Naive thymus-derived CD4-positive, alpha-beta T cell (primary cell): ENCODE data around the gene BEST4. TPM values are rescaled to one million over a fixed set of nuclear protein-coding genes. Genes with fewer than 3 reads are reported as not detected.

ENCODE experiments used
- ATAC-seq: fragments of 150-1000 bp; cut with Tn5 transposase; 2 replicates; pipeline ENCODE4 v1.10.0; 2021; ENCODE audit warnings: mild to moderate bottlenecking, moderate library complexity
- CTCF ChIA-PET: fragments of 350-600 bp; sonication (Branson Sonifier 250); formaldehyde crosslinking; loops from one replicate; lab custom pipeline; 2021; ENCODE audit warnings: antibody characterized with exemption; lab: Charles Lee
- POLR2A ChIA-PET: fragments of 350-600 bp; sonication (Branson Sonifier 250); formaldehyde crosslinking; loops from one replicate; lab custom pipeline; 2021; ENCODE audit warnings: antibody characterized with exemption, inconsistent platforms; lab: Charles Lee
- DNase-seq, 9 donors: peaks; one replicate each; pipeline versions ENCODE4 v3.0.0 to v3.0.0-alpha.2; 2020 to 2022; ENCODE audit warnings: mixed read lengths in 1 of 9
- H3K27ac ChIP-seq: one replicate; pipeline ENCODE4 v1.7.0; 2013; ENCODE audit warnings: mild to moderate bottlenecking, low read depth, low read length, moderate library complexity
- H3K27me3 ChIP-seq, 2 donors: one replicate each; pipeline ENCODE4 v1.7.0; 2013; ENCODE audit warnings: low read length in 2 of 2, mild to moderate bottlenecking in 2 of 2, moderate library complexity in 2 of 2; ENCODE audit not compliant: control insufficient read depth in 2 of 2, insufficient read depth in 2 of 2
- H3K36me3 ChIP-seq, 3 experiments: 1 replicate in 2 of 3; 2 replicates in 1 of 3; pipeline ENCODE4 v1.7.0; 2013; ENCODE audit warnings: low read length in 3 of 3, mild to moderate bottlenecking in 3 of 3, moderate library complexity in 1 of 3; ENCODE audit not compliant: insufficient read depth in 3 of 3, control insufficient read depth in 2 of 3
- H3K4me1 ChIP-seq, 2 donors: one replicate each; pipeline ENCODE4 v1.7.0; 2013; ENCODE audit warnings: low read length in 2 of 2, mild to moderate bottlenecking in 2 of 2, moderate library complexity in 1 of 2; ENCODE audit not compliant: control insufficient read depth in 2 of 2, insufficient read depth in 2 of 2
- H3K4me3 ChIP-seq: 2 replicates; pipeline ENCODE4 v1.7.0; 2013; ENCODE audit warnings: mild to moderate bottlenecking, low read length
- H3K9me3 ChIP-seq, 3 experiments: 1 replicate in 2 of 3; 2 replicates in 1 of 3; pipeline ENCODE4 v1.7.0; 2013; ENCODE audit warnings: low read length in 3 of 3; ENCODE audit not compliant: control insufficient read depth in 2 of 3
- H3K27ac Mint-ChIP-seq, 9 donors: one replicate each; pipeline ENCODE4 v1.8.0; 2020 to 2022; ENCODE audit warnings: mixed read lengths in 9 of 9, mild to moderate bottlenecking in 8 of 9, moderate library complexity in 5 of 9, inconsistent platforms in 2 of 9
- H3K27me3 Mint-ChIP-seq, 5 donors: one replicate each; pipeline ENCODE4 v1.8.0; 2021 to 2022; ENCODE audit warnings: mixed read lengths in 5 of 5, mild to moderate bottlenecking in 1 of 5
- H3K36me3 Mint-ChIP-seq, 5 donors: one replicate each; pipeline ENCODE4 v1.8.0; 2020 to 2022; ENCODE audit warnings: mixed read lengths in 5 of 5, mild to moderate bottlenecking in 3 of 5, inconsistent platforms in 1 of 5
- H3K4me1 Mint-ChIP-seq, 7 donors: one replicate each; pipeline ENCODE4 v1.8.0; 2020 to 2022; ENCODE audit warnings: mixed read lengths in 7 of 7, mild to moderate bottlenecking in 3 of 7, inconsistent platforms in 1 of 7
- H3K4me3 Mint-ChIP-seq, 10 donors: one replicate each; pipeline ENCODE4 v1.8.0; 2020 to 2022; ENCODE audit warnings: mild to moderate bottlenecking in 10 of 10, mixed read lengths in 10 of 10, moderate library complexity in 6 of 10, inconsistent platforms in 2 of 10
- H3K9me3 Mint-ChIP-seq, 11 donors: one replicate each; pipeline ENCODE4 v1.8.0; 2020 to 2022; ENCODE audit warnings: mixed read lengths in 11 of 11, mild to moderate bottlenecking in 4 of 11, inconsistent platforms in 1 of 11, moderate library complexity in 1 of 11
- intact Hi-C, 2 donors: fragments of 100-400 bp; cut with micrococcal nuclease; formaldehyde crosslinking; loops; one replicate each; pipeline ENCODE4 v1.15.1; 2023
- polyA plus RNA-seq, 2 donors: library from polyadenylated mRNA; unstranded; fragments of 300-500 nt; fragmentation: Illumina TruSeq; gene quantifications; one replicate each; pipeline ENCODE4 v1.2.3, GENCODE V29; 2021
- total RNA-seq, 6 experiments: library from RNA in 5 of 6; stranded (reverse) in 5 of 6; gene quantifications; 1 replicate in 5 of 6; 2 replicates in 1 of 6; pipeline ENCODE4 v1.2.3 and lab custom pipeline; 2021 to 2026

BEST4 gene
- total and polyA plus RNA-seq, 7 experiments from 2014 or later: 0.72 to 1.4 (median 0.95) TPM; not detected in 1

DNA sequence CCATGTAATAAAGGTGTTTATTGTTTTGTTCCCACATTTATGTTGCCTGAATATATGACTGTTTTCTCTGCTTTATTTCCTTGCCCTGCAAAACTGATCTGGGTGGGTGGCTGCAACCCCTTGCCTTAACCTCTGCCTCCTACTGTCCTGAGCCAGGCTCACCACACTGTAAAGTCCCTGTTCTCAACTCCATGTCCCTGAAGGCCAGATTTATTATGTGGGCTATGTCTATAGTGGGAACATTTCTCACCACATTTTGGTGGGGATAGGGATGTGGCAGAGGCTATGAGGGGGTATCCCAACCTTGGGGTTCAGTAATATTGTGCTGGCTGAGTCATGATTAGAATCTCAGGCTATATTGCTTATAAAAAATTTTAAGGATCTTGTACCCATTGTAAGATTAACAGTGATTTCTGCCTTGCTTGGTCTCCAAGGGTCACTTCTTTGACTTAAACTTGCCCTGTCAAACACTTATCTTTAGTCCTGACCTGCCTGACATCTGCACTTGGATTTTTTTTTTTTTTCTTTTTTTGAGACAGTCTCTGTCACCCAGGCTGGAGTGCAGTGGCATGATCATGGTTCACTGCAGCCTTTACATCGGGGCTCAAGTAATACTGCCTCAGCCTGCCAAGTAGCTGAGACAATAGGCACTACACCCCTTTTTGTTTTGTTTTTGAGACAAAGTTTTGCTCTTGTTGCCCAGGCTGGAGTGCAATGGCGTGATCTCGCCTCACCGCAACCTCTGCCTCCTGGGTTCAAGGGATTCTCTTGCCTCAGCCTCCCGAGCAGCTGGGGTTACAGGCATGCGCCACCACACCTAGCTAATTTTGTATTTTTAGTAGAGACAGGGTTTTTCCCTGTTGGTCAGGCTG lies 9.0 kb downstream of the BEST4 start:
- intact Hi-C loops: loop anchor here in 1 of 2 donors (10.0 kb wide), 1 partner anchor 906 kb away; the partner anchor contains the start of genes GPBP1L1 and TMEM69
- H3K4me1 Mint-ChIP-seq: peaks cover 26 to 54% (median 44%) of the 10 kb centered on the region in 7 donors
- DNase-seq (no peak), ATAC-seq (no peak)
- Histone ChIP-seq H3K9me3 (no peaks in the 10 kb centered on the region), H3K27me3 (no peaks in the 10 kb centered on the region), H3K4me3 (no peak overlapping the region), H3K36me3 (peaks cover 0 to 47% (median 7%) of the 10 kb centered on the region in 3 experiments), H3K27ac (no peak overlapping the region), H3K4me1 (peaks cover 10 to 27% of the 10 kb centered on the region in 2 donors)
- ChIA-PET CTCF (no interaction called here), POLR2A (interaction anchor here (0.6 to 5.5 kb wide), 6 partner anchors 18 to 261 kb away, joined by 3 to 63 read pairs (median 3); partner anchors contain the start of gene RNU5D-1)
- peak overlapping the region in 4 of 9 donors; percentile 3 to 74 (median 62) for H3K27ac Mint-ChIP-seq
- H3K36me3 Mint-ChIP-seq: peaks cover 8 to 53% (median 24%) of the 10 kb centered on the region in 5 donors
- H3K27me3 Mint-ChIP-seq: no peaks in the 10 kb centered on the region
- peak overlapping the region in 2 of 10 donors; percentile 5 to 28 for H3K4me3 Mint-ChIP-seq
- H3K9me3 Mint-ChIP-seq: no peaks in the 10 kb centered on the region

DNA sequence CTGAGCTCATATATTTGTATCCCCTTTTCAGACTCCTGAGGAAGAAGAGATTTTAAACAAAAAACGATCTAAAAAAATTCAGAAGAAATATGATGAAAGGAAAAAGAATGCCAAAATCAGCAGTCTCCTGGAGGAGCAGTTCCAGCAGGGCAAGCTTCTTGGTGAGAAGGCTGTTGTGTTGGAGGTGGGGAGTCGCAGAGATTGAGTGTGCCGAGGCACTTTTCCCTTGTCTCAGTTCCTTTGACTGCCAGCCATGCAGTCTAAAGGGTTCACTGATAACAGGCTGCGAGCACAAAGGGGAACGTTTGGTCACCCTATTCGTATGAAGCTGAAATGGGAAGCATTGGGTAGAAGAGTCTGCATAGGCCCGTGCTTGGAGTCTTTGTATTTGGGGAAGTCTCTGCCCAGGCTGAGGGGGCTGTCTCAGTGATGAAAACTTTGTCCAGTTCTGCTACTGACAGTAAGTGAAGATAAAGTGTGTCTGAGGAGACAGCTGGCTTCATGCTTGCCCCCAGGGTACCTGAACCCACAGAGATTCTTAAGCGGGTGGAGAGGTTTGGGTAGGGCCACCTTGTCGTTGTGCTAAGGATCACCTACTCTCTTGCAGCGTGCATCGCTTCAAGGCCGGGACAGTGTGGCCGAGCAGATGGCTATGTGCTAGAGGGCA lies 9.9 kb downstream of the BEST4 start:
- no peak overlapping the region for H3K27ac ChIP-seq
- no peaks in the 10 kb centered on the region for H3K27me3 Mint-ChIP-seq
- intact Hi-C loops: loop anchor here in 1 of 2 donors (10.0 kb wide), 1 partner anchor 907 kb away; the partner anchor contains the start of genes GPBP1L1 and TMEM69
- DNase-seq (no peak), ATAC-seq (no peak)
- H3K4me1 Mint-ChIP-seq: peaks cover 20 to 49% (median 37%) of the 10 kb centered on the region in 7 donors
- H3K9me3 Mint-ChIP-seq: no peaks in the 10 kb centered on the region
- peaks cover 6 to 19% of the 10 kb centered on the region in 2 donors for H3K4me1 ChIP-seq
- H3K4me3 Mint-ChIP-seq: peak overlapping the region in 6 of 10 donors; percentile 16 to 90 (median 88)
- peaks cover 0 to 47% (median 7%) of the 10 kb centered on the region in 3 experiments for H3K36me3 ChIP-seq
- no peak overlapping the region for H3K4me3 ChIP-seq
- ChIA-PET CTCF (interaction anchor here (1.1 kb wide), 1 partner anchor 714 kb away, joined by 4 read pairs; no protein-coding TSS in a partner anchor), POLR2A (interaction anchor here (0.8 to 5.5 kb wide), 6 partner anchors 9 to 57 kb away, joined by 3 to 93 read pairs (median 22); partner anchors contain the start of genes BEST4, BTBD19, DYNLT4 and RNU5D-1)
- peaks cover 8 to 51% (median 24%) of the 10 kb centered on the region in 5 donors for H3K36me3 Mint-ChIP-seq
- no peaks in the 10 kb centered on the region for H3K9me3 ChIP-seq
- no peaks in the 10 kb centered on the region for H3K27me3 ChIP-seq
- H3K27ac Mint-ChIP-seq: peak overlapping the region in 8 of 9 donors; percentile 3 to 95 (median 72)

DNA sequence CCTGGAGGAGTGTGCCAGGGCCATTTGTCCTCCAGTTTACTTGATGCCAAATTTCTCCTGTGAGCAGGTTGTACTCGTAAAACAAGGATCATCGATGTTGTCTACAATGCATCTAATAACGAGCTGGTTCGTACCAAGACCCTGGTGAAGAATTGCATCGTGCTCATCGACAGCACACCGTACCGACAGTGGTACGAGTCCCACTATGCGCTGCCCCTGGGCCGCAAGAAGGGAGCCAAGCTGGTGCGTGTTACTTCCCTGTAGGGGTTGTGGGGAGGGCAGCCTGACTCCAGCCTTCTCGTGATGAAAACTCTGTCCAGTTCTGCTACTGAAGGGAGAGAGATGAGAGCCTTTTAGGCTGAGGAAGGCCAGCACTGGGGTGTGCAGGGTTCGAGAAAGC lies 10.4 kb downstream of the BEST4 start:
- peaks cover 8 to 53% (median 24%) of the 10 kb centered on the region in 5 donors for H3K36me3 Mint-ChIP-seq
- DNase-seq (no peak), ATAC-seq (no peak)
- no peaks in the 10 kb centered on the region for H3K9me3 Mint-ChIP-seq
- Histone ChIP-seq H3K27me3 (no peaks in the 10 kb centered on the region), H3K27ac (peak overlapping the region; percentile 89), H3K4me3 (no peak overlapping the region), H3K4me1 (peaks cover 6 to 19% of the 10 kb centered on the region in 2 donors), H3K9me3 (no peaks in the 10 kb centered on the region), H3K36me3 (peaks cover 0 to 47% (median 7%) of the 10 kb centered on the region in 3 experiments)
- H3K4me1 Mint-ChIP-seq: peaks cover 20 to 53% (median 41%) of the 10 kb centered on the region in 7 donors
- H3K27me3 Mint-ChIP-seq: no peaks in the 10 kb centered on the region
- ChIA-PET CTCF (interaction anchor here (1.1 kb wide), 1 partner anchor 715 kb away, joined by 4 read pairs; no protein-coding TSS in a partner anchor), POLR2A (interaction anchor here (0.8 to 5.5 kb wide), 8 partner anchors 10 to 518 kb away, joined by 3 to 93 read pairs (median 14); partner anchors contain the start of genes BEST4, BTBD19, DYNLT4 and RNU5D-1)
- peak overlapping the region; percentile 30 to 95 (median 77) for H3K27ac Mint-ChIP-seq
- intact Hi-C loops: loop anchor here in 1 of 2 donors (10.0 kb wide), 1 partner anchor 907 kb away; the partner anchor contains the start of genes GPBP1L1 and TMEM69
- H3K4me3 Mint-ChIP-seq: peak overlapping the region; percentile 8 to 99 (median 88)

DNA sequence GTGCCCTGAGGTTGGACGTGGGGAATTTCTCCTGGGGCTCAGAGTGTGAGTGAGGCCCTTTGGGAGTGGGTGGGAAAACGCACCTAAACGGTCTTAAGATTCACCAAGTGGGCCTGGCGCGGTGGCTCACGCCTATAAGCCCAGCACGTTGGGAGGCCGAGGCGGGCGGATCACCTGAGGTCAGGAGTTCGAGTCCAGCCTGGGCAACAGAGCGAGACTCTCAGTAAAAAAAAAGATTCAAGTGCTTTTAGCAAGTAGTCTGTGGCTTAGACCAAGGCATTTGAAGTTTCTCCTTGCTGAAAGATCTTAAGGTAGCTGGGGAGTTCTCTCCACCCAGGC lies 11.3 kb downstream of the BEST4 start:
- H3K9me3 Mint-ChIP-seq: no peaks in the 10 kb centered on the region
- ATAC-seq: no peak
- H3K4me3 ChIP-seq: peak overlapping the region; percentile 99
- H3K4me3 Mint-ChIP-seq: peak overlapping the region; percentile 88 to 99 (median 92)
- H3K36me3 Mint-ChIP-seq: peaks cover 8 to 47% (median 24%) of the 10 kb centered on the region in 5 donors
- H3K27ac Mint-ChIP-seq: peak overlapping the region; percentile 91 to 98 (median 94)
- no peaks in the 10 kb centered on the region for H3K27me3 ChIP-seq
- CTCF ChIA-PET: interaction anchor here (1.6 kb wide), 1 partner anchor 24 kb away, joined by 8 read pairs; the partner anchor contains the start of gene PLK3
- POLR2A ChIA-PET: interaction anchor here (0.6 to 5.5 kb wide), 18 partner anchors 11 to 724 kb away, joined by 3 to 93 read pairs (median 12); partner anchors contain the start of genes BEST4, BTBD19, DYNLT4 and HECTD3
- DNase-seq: no peak
- H3K27me3 Mint-ChIP-seq: no peaks in the 10 kb centered on the region
- H3K9me3 ChIP-seq: no peaks in the 10 kb centered on the region
- peak overlapping the region; percentile 89 for H3K27ac ChIP-seq
- H3K4me1 Mint-ChIP-seq: peaks cover 20 to 53% (median 41%) of the 10 kb centered on the region in 7 donors
- intact Hi-C loops: loop anchor here in 1 of 2 donors (10.0 kb wide), 1 partner anchor 908 kb away; the partner anchor contains the start of genes GPBP1L1 and TMEM69
- peaks cover 6 to 19% of the 10 kb centered on the region in 2 donors for H3K4me1 ChIP-seq
- H3K36me3 ChIP-seq: peaks cover 0 to 47% (median 7%) of the 10 kb centered on the region in 3 experiments

DNA sequence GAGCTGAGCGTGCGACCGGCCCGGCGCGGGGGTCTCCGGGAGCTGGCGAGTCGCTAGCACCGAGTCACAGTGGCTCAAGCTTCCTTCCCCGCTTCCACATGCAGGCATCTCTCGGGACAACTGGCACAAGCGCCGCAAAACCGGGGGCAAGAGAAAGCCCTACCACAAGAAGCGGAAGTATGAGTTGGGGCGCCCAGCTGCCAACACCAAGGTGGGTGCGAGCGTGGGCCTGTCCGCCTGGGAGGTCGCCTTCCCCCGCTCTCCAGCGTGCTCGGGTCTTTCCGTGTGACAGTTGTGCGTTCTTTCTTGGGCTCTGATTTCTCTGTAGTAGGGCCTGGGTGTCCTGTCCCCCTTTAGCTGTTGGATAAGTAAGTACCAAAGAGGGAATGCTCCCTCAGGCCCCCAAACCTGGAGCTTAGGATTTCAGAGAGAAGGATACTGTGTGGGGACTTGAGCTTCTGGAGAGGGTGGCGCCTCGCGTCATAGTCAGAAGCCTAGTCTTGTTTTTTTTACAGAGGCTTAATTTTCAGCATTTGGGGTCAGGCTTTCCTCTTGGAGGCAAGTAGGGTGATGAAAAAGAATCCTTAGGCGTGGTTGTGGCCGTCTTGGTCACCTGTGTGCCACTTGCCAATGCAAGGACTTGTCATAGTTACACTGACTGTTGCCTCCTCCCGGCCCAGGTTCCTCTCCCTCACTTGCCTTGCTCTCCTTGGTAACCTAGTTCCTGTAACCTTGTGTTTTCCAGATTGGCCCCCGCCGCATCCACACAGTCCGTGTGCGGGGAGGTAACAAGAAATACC lies 11.8 kb downstream of the BEST4 start:
- Mint-ChIP-seq H3K4me3 (peak overlapping the region; percentile 88 to 99 (median 92)), H3K4me1 (peaks cover 20 to 48% (median 38%) of the 10 kb centered on the region in 7 donors), H3K27me3 (no peaks in the 10 kb centered on the region), H3K9me3 (no peaks in the 10 kb centered on the region), H3K36me3 (peaks cover 8 to 42% (median 21%) of the 10 kb centered on the region in 5 donors), H3K27ac (peak overlapping the region; percentile 91 to 98 (median 94))
- CTCF ChIA-PET: interaction anchor here (0.6 to 1.6 kb wide), 9 partner anchors 8 to 973 kb away, joined by 3 to 8 read pairs (median 3); partner anchors contain the start of genes HECTD3 and PLK3
- Histone ChIP-seq H3K27me3 (no peaks in the 10 kb centered on the region), H3K4me1 (peaks cover 6 to 19% of the 10 kb centered on the region in 2 donors), H3K9me3 (no peaks in the 10 kb centered on the region), H3K4me3 (peak overlapping the region; percentile 99), H3K36me3 (peaks cover 0 to 42% (median 7%) of the 10 kb centered on the region in 3 experiments), H3K27ac (peak overlapping the region; percentile 89)
- peak; percentile 30 for ATAC-seq
- intact Hi-C loops: loop anchor here (1.0 to 10.0 kb wide), 15 partner anchors 8 to 909 kb away; partner anchors contain the start of genes KIF2C (in 2 of the 2), PLK3 (in 2 of the 2), RNU5D-1 (in 2 of the 2) and UROD (in 2 of the 2)
- peak in 1 of 9 donors; percentile 24 for DNase-seq
- POLR2A ChIA-PET: interaction anchor here (0.5 to 5.5 kb wide), 30 partner anchors 10 to 915 kb away, joined by 3 to 93 read pairs (median 5); partner anchors contain the start of genes BEST4, BTBD19, DYNLT4 and GPBP1L1
